OCI-LY3 (cell line): ENCODE measurements around the gene ARHGAP19.
"Not testable (repeated sequence)": the region's sequence is repeated elsewhere in the genome, so short reads cannot be mapped to it uniquely, and the experiment has no call there.

Source experiments
- H2AFZ ChIP-seq: fragments of 200-600, 300-600 bp; shearing (Covaris generic); 2 replicates; pipeline ENCODE4 v1.6.0; 2014; ENCODE audit warnings: antibody characterized with exemption, low read depth, low read length
- H3K27ac ChIP-seq: fragments of 200-600, 300-600 bp; sonication (generic); 2 replicates; pipeline ENCODE4 v1.5.1; 2014; ENCODE audit warnings: mild to moderate bottlenecking, low read length, moderate library complexity, mixed read lengths
- H3K27me3 ChIP-seq: fragments of 200-600, 300-600 bp; sonication (generic); 2 replicates; pipeline ENCODE4 v1.6.1; 2014; ENCODE audit warnings: low read depth, low read length, mixed read lengths
- H3K36me3 ChIP-seq: fragments of 200-600, 300-600 bp; sonication (generic); replicated peaks from 2 replicates; pipeline ENCODE3; 2014; ENCODE audit warnings: low read depth, low read length, mixed read lengths
- H3K4me1 ChIP-seq: fragments of 300-600, 200-600 bp; sonication (generic); 2 replicates; pipeline ENCODE4 v1.6.1; 2014; ENCODE audit warnings: low read length, mixed read lengths
- H3K4me2 ChIP-seq: fragments of 200-600, 300-600 bp; sonication (generic); 2 replicates; pipeline ENCODE4 v1.6.1; 2014; ENCODE audit warnings: low read length, mixed read lengths
- H3K4me3 ChIP-seq: fragments of 300-600, 200-600 bp; sonication (generic); 2 replicates; pipeline ENCODE4 v1.5.1; 2014; ENCODE audit warnings: antibody characterized with exemption, mild to moderate bottlenecking, low read length, moderate library complexity
- H3K79me2 ChIP-seq: fragments of 300-600, 200-600 bp; shearing (Covaris generic); 2 replicates; pipeline ENCODE4 v1.6.1; 2014; ENCODE audit warnings: mild to moderate bottlenecking, low read length, mixed read lengths
- H3K9ac ChIP-seq: fragments of 300-600, 200-600 bp; shearing (Covaris generic); 2 replicates; pipeline ENCODE4 v1.6.0; 2014; ENCODE audit warnings: mild to moderate bottlenecking, low read length, moderate library complexity
- H3K9me3 ChIP-seq: fragments of 200-600, 300-600 bp; shearing (Covaris generic); 2 replicates; pipeline ENCODE4 v1.6.1; 2014; ENCODE audit warnings: low read length, mixed read lengths; ENCODE audit not compliant: insufficient read depth
- H4K20me1 ChIP-seq: fragments of 200-600, 300-600 bp; sonication (generic); 2 replicates; pipeline ENCODE4 v1.6.1; 2016; ENCODE audit warnings: low read length, mixed read lengths; ENCODE audit not compliant: insufficient read depth
- CTCF ChIP-seq: fragments of 200-600, 300-600 bp; sonication (generic); IDR thresholded peaks from 2 replicates; pipeline ENCODE4 v1.5.1; 2014; ENCODE audit warnings: antibody characterized with exemption, low read length, low read depth
- EZH2phosphoT487 ChIP-seq: fragments of 200-600 bp; shearing (Covaris generic); IDR thresholded peaks from 2 replicates; pipeline ENCODE4 v1.6.1; 2018; ENCODE audit warnings: antibody characterized with exemption, mixed run types, low read depth

The ARHGAP19 gene

GRCh38 chr10:97291357-97292096 lies 910 bp downstream of the ARHGAP19 start:
- Histone ChIP-seq H2AFZ (peak overlapping the region; percentile 80), H3K27ac (peak overlapping the region; percentile 74), H3K4me1 (peaks cover 4% of the 10 kb centered on the region), H3K4me2 (peak overlapping the region; percentile 88), H3K27me3 (no peaks in the 10 kb centered on the region), H3K36me3 (peaks cover 4% of the 10 kb centered on the region), H3K4me3 (peak overlapping the region; percentile 95), H3K9ac (peak overlapping the region; percentile 94), H4K20me1 (no peaks in the 10 kb centered on the region), H3K79me2 (peaks cover 29% of the 10 kb centered on the region), H3K9me3 (no peaks in the 10 kb centered on the region)
- TF ChIP-seq CTCF (no peak), EZH2phosphoT487 (no peak)

DNA sequence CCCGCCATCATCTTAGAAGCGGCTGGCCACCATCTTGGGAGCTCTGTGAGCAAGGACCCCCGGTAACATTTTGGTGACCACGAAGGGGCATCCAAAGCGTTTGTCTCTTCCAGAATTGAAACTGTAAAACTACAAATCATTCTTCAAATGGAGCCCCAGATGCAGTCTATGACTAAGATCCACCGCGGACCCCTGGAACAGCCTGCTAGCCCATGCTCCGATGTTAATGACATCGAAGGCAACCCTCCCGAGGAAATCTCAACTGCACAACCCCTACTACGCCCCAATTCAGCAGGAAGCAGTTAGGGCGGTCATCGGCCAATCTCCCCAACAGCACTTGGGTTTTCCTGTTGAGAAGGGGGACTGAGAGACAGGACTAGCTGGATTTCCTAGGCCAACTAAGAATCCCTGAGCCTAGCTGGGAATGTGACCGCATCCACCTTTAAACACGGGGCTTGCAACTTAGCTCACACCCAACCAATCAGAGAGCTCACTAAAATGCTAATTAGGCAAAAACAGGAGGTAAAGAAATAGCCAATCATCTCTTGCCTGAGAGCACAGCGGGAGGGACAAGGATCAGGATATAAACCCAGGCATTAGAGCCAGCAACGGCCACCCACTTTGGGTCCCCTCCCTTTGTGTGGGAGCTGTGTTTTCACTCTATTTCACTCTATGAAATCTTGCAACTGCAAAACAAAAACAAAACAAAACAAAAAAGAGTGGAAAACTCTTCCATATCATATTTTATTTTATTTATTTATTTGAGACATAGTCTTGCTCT lies 1.7 kb downstream of the ARHGAP19 start:
- not testable (repeated sequence) for H3K27me3 ChIP-seq, H3K36me3 ChIP-seq, H3K4me2 ChIP-seq, H3K4me3 ChIP-seq, H2AFZ ChIP-seq, H4K20me1 ChIP-seq, H3K9ac ChIP-seq, H3K4me1 ChIP-seq, H3K9me3 ChIP-seq, H3K27ac ChIP-seq
- H3K79me2 ChIP-seq, result peaks cover 29% of the 10 kb centered on the region

GRCh38 chr10:97290076-97290475 lies 2.4 kb downstream of the ARHGAP19 start:
- not testable (repeated sequence) for H3K36me3 ChIP-seq, H3K9ac ChIP-seq, H2AFZ ChIP-seq, H3K27ac ChIP-seq, H3K4me3 ChIP-seq, H4K20me1 ChIP-seq, H3K9me3 ChIP-seq, H3K27me3 ChIP-seq, H3K4me1 ChIP-seq, H3K4me2 ChIP-seq
- H3K79me2 ChIP-seq, result peaks cover 29% of the 10 kb centered on the region

DNA sequence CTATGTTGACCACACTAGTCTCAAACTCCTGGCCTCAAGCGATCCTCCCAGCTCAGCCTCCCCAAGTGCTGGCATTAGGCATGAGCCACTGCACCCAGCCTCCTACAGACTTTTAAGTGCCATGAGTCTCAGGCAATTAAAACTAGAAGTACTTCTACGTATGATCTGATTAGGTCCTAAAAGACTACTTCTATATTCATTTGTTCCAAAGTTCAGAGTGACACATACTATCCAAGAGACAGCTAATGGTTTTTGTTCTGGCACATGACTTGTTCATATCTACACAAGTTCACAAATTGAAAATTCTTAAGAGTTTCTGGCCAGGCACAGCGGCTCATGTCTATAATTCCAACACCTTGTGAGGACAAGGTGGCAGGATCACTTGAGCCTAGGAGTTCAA lies 11.7 kb downstream of the ARHGAP19 start:
- Histone ChIP-seq H3K79me2 (peaks cover 26% of the 10 kb centered on the region), H3K9ac (no peak overlapping the region), H3K4me1 (no peaks in the 10 kb centered on the region), H2AFZ (no peak overlapping the region), H3K9me3 (no peaks in the 10 kb centered on the region), H3K4me2 (no peak overlapping the region), H3K36me3 (no peaks in the 10 kb centered on the region), H3K4me3 (no peak overlapping the region), H4K20me1 (peaks cover 5% of the 10 kb centered on the region; the same call in 1 of the 2 replicates), H3K27ac (no peak overlapping the region), H3K27me3 (no peaks in the 10 kb centered on the region)
- TF ChIP-seq CTCF (no peak), EZH2phosphoT487 (no peak)

DNA sequence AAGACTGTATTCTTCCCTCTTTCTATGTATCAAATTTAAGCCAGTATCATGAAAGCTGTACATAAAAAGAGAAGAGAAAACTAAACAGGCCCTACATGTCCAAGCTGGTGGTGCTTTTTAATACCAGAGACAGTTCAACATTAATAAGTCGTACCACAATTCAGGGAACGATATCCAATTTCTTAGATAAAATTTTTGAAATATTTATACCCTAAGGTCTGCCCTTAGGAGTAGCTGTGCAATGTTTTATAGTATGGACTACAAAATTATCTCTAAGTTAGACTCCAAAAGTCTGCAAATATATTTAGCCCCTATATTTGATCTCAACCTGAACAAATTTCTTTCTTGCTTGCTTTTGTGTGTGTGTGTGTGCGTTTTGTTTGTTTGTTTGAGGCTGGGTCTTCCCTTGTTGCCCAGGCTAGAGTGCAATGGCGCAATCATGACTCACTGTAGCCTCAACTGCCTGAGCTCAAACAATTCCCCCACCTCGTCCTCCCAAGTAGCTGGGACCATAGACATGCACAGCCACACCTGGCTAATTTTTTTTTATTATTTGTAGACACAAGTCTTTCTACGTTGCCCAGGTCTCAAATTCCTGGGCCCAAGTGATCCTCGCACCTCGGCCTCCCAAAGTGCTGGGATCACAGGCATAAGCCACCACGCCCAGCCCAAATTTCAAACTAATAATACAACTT lies 13.2 kb downstream of the ARHGAP19 start:
- Histone ChIP-seq H3K4me1 (no peaks in the 10 kb centered on the region), H2AFZ (no peak overlapping the region), H3K4me3 (no peak overlapping the region), H3K4me2 (no peak overlapping the region), H4K20me1 (peaks cover 5% of the 10 kb centered on the region; the same call in 1 of the 2 replicates), H3K27me3 (no peaks in the 10 kb centered on the region), H3K9me3 (no peaks in the 10 kb centered on the region), H3K9ac (no peak overlapping the region), H3K79me2 (peaks cover 29% of the 10 kb centered on the region), H3K36me3 (no peaks in the 10 kb centered on the region), H3K27ac (no peak overlapping the region)
- TF ChIP-seq CTCF (no peak), EZH2phosphoT487 (no peak)
